Measurements from ENCODE around the gene PTPRG.

DNA sequence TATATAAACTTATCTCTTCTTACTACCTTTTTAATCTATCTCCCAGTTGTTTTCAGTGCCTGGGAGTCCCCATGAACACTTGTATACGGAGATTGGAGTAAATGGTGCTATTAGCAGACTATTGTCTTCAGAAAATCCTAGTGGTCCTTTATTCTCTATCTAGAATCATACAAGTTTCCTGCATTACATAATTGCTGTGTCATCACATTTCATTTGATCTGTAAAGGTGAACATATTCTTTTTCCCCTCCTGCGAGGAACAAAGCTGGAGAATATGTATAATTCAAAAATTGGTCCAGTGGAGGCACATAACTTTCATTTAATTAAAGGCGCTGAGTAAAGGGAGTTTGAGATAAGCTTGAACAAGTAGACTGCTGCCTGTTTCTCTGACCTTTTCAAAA lies 487.2 kb downstream of the PTPRG start:
- TF ChIP-seq, protein P1, sequence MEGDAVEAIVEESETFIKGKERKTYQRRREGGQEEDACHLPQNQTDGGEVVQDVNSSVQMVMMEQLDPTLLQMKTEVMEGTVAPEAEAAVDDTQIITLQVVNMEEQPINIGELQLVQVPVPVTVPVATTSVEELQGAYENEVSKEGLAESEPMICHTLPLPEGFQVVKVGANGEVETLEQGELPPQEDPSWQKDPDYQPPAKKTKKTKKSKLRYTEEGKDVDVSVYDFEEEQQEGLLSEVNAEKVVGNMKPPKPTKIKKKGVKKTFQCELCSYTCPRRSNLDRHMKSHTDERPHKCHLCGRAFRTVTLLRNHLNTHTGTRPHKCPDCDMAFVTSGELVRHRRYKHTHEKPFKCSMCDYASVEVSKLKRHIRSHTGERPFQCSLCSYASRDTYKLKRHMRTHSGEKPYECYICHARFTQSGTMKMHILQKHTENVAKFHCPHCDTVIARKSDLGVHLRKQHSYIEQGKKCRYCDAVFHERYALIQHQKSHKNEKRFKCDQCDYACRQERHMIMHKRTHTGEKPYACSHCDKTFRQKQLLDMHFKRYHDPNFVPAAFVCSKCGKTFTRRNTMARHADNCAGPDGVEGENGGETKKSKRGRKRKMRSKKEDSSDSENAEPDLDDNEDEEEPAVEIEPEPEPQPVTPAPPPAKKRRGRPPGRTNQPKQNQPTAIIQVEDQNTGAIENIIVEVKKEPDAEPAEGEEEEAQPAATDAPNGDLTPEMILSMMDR (IDR thresholded peaks at IDR 0.05): no peak
- TF ChIP-seq POLR2A (IDR thresholded peaks at IDR 0.05): no peak

All from body of pancreas (tissue), 4 donors.